Kidney (tissue), 14 donors: ENCODE data around the gene TIMP4. TPM values are rescaled to one million over a fixed set of nuclear protein-coding genes. Genes with fewer than 3 reads are reported as not detected.
A peak's percentile ranks its signal among the peaks of the same experiment; 100 is the strongest.

Experiments
- DNase-seq, 5 donors: peaks; one replicate each; pipeline ENCODE4 v3.0.0-alpha.2; 2013 to 2020
- FAIRE-seq: peaks from 2 replicates; lab custom pipeline; 2012; peaks lifted over from hg19 to GRCh38; lab: Jason Lieb, UNC
- H3K27ac ChIP-seq, 2 donors: one replicate each; pipeline ENCODE4 v1.7.0; 2013; ENCODE audit warnings: low read depth in 2 of 2, low read length in 2 of 2, inconsistent platforms in 1 of 2
- H3K27me3 ChIP-seq: one replicate; pipeline ENCODE4 v1.7.1; 2013; ENCODE audit warnings: low read length, inconsistent platforms; ENCODE audit not compliant: control insufficient read depth, insufficient read depth
- H3K36me3 ChIP-seq, 3 donors: one replicate each; pipeline versions ENCODE4 v1.7.0 to v1.7.1; 2013; ENCODE audit warnings: low read length in 3 of 3, control low read depth in 1 of 3, inconsistent platforms in 1 of 3; ENCODE audit not compliant: insufficient read depth in 3 of 3, control insufficient read depth in 2 of 3
- H3K4me1 ChIP-seq, 3 donors: one replicate each; pipeline versions ENCODE4 v1.7.0 to v1.7.1; 2013; ENCODE audit warnings: low read length in 3 of 3, inconsistent platforms in 1 of 3, low read depth in 1 of 3; ENCODE audit not compliant: control insufficient read depth in 2 of 3, insufficient read depth in 2 of 3
- H3K4me3 ChIP-seq, 3 donors: one replicate each; pipeline versions ENCODE4 v1.7.0 to v1.8.1; 2013; ENCODE audit warnings: low read length in 3 of 3, control low read depth in 1 of 3, inconsistent platforms in 1 of 3
- H3K9ac ChIP-seq, 3 donors: one replicate each; pipeline versions ENCODE4 v1.7.0 to v1.7.1; 2013; ENCODE audit warnings: low read length in 3 of 3, control low read depth in 1 of 3, inconsistent platforms in 1 of 3
- H3K9me3 ChIP-seq, 3 donors: one replicate each; pipeline versions ENCODE4 v1.7.0 to v1.7.1; 2013; ENCODE audit warnings: low read length in 3 of 3, control low read depth in 1 of 3, inconsistent platforms in 1 of 3; ENCODE audit not compliant: control insufficient read depth in 2 of 3, insufficient read depth in 1 of 3
- intact Hi-C: fragments of 100-400 bp; cut with DNase I; formaldehyde crosslinking; loops from one replicate; pipeline ENCODE4 v1.11.1; 2022
- polyA plus RNA-seq: library from polyadenylated mRNA; stranded (reverse); fragments of 350-450 nt; fragmentation: Illumina TruSeq; extraction: RNeasy Lipid Tissue Mini Kit (QIAGEN cat#74804); gene quantifications from one replicate; pipeline ENCODE4 v1.2.3, GENCODE V29; 2014; ENCODE audit warnings: low read depth, low replicate concordance; ENCODE audit not compliant: insufficient read depth
- total RNA-seq: library from RNA; stranded (reverse); fragmentation: NEBNext Ultra II Directional; extraction: Animal tissue kit (Norgen Biotek cat#: 25700); gene quantifications from one replicate; pipeline ENCODE4 v1.2.1, GENCODE V29; 2021
- TF ChIP-seq, protein P1 (sequence below): IDR thresholded peaks from 3 replicates; pipeline ENCODE4 v1.5.1; 2012; ENCODE audit warnings: mild to moderate bottlenecking, moderate library complexity, borderline replicate concordance; ENCODE audit not compliant: insufficient read depth; ENCODE audit errors: extremely low read depth
- donor health status: control.
- donor health status: control.
- donor health status: control.
- donor health status: control.
- donor health status: control.
- donor health status: DM: yes; HTN: yes; CAD: no.
- donor health status: Normal renal cell carcinoma (clear cell type).

TIMP4 gene
- total and polyA plus RNA-seq, 2 donors from 2014 or later: 2.4 to 7.6 TPM

DNA sequence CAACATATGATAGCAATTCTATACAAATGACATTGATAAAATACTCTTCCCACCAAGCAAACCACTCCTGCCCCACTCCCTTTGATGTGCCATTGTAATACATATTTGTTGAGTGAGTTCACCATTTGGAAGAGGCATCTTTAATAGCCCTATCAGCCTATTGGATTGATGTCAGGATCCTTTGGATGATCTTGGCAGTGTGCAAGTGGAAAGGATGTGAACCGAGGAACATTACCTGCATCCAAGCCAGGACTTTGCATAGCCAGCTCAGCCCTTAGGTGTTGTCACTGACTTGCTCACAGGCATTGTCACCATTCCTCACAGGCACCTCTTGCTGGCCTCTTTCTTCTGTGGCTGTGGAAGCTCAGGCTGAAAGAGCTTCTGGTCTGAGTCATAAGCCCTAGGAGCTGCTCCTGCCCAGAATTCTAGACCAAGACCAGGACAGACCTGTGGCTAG lies 16.5 kb upstream of the TIMP4 start:
- no peaks in the 10 kb centered on the region for H3K27me3 ChIP-seq
- no peak overlapping the region for H3K4me3 ChIP-seq
- DNase-seq (no peak), FAIRE-seq (no peak)
- no peak overlapping the region for H3K9ac ChIP-seq
- H3K36me3 ChIP-seq: no peaks in the 10 kb centered on the region
- intact Hi-C loops: no loop called here
- H3K4me1 ChIP-seq: peaks cover 0 to 6% (median 0%) of the 10 kb centered on the region in 3 donors
- TF ChIP-seq, protein P1, sequence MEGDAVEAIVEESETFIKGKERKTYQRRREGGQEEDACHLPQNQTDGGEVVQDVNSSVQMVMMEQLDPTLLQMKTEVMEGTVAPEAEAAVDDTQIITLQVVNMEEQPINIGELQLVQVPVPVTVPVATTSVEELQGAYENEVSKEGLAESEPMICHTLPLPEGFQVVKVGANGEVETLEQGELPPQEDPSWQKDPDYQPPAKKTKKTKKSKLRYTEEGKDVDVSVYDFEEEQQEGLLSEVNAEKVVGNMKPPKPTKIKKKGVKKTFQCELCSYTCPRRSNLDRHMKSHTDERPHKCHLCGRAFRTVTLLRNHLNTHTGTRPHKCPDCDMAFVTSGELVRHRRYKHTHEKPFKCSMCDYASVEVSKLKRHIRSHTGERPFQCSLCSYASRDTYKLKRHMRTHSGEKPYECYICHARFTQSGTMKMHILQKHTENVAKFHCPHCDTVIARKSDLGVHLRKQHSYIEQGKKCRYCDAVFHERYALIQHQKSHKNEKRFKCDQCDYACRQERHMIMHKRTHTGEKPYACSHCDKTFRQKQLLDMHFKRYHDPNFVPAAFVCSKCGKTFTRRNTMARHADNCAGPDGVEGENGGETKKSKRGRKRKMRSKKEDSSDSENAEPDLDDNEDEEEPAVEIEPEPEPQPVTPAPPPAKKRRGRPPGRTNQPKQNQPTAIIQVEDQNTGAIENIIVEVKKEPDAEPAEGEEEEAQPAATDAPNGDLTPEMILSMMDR: no peak
- peaks cover 0 to 7% (median 0%) of the 10 kb centered on the region in 3 donors for H3K9me3 ChIP-seq
- H3K27ac ChIP-seq: no peak overlapping the region

DNA sequence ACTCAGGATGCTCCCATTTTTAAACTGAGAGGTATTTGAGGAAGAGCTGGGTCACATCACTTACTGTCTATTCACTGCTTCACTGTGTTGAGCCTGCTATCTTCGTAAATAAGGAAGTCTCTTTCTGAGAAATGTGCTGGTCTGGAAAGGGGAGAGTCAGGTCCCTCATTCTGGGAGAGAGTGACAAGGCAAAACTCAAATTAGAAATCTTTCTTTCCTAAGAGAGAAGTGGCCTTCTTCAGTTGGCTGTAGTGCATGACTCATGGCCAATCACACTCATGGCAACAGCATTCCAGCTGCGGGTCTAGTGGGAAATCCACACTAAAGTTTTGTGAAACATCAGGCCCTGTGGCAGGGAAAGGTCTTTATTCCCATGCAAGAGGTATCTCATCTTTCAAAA lies 11.5 kb upstream of the TIMP4 start:
- no peak overlapping the region for H3K27ac ChIP-seq
- H3K36me3 ChIP-seq: no peaks in the 10 kb centered on the region
- TF ChIP-seq, protein P1: no peak
- intact Hi-C loops: no loop called here
- H3K4me1 ChIP-seq: no peaks in the 10 kb centered on the region
- H3K9ac ChIP-seq: no peak overlapping the region
- DNase-seq (no peak), FAIRE-seq (no peak)
- peaks cover 0 to 7% (median 0%) of the 10 kb centered on the region in 3 donors for H3K9me3 ChIP-seq
- H3K4me3 ChIP-seq: no peak overlapping the region
- H3K27me3 ChIP-seq: no peaks in the 10 kb centered on the region

DNA sequence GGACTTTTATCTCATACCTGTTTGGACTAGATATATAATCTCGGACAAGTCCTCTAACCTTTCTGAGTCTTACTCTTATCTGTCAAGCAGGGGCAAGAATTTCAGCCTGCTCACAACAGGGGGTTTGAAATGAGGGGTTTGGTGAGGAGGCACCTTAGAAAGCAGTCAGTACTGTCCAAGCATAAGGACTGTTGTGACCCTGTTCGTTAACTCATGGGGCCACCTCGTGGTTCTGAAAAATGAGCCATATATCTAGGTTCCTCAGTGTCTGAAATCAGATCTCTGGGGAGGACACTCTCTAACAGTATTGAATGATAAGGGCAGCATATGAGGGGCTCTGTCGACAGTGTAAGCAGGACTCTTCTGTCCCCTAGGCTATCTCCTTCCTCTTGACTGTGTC lies 7.2 kb upstream of the TIMP4 start:
- H3K4me3 ChIP-seq: no peak overlapping the region
- no peaks in the 10 kb centered on the region for H3K36me3 ChIP-seq
- no peak overlapping the region for H3K27ac ChIP-seq
- TF ChIP-seq, protein P1: no peak
- intact Hi-C loops: no loop called here
- H3K27me3 ChIP-seq: no peaks in the 10 kb centered on the region
- H3K9me3 ChIP-seq: no peaks in the 10 kb centered on the region
- H3K9ac ChIP-seq: no peak overlapping the region
- no peaks in the 10 kb centered on the region for H3K4me1 ChIP-seq
- DNase-seq: no peak
- FAIRE-seq: no peak

DNA sequence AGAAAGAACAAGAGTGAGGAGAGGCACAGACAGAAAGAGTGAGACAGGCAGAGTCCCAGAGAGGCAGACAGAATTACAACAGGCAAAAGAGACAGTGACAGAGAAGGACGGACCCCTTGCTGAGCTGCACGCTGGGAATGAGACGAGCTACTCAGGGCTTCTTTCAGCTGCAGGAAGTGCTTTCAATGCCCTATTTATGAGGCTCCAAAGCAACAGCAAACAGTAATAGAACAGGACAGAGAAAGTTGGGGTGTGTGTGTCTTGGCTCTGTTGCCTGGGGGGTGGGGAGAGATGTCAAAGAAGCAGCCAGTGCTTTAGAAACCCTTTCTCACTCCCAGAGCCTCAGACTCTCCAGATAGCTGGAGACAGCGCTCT lies 502 bp upstream of the TIMP4 start:
- Histone ChIP-seq H3K36me3 (no peaks in the 10 kb centered on the region), H3K4me3 (peak overlapping the region in 1 of 3 donors; percentile 44), H3K9ac (no peak overlapping the region), H3K9me3 (no peaks in the 10 kb centered on the region), H3K4me1 (peaks cover 0 to 4% (median 0%) of the 10 kb centered on the region in 3 donors), H3K27ac (no peak overlapping the region), H3K27me3 (no peaks in the 10 kb centered on the region)
- FAIRE-seq (no peak), DNase-seq (peak in 1 of 5 donors; percentile 24)
- intact Hi-C loops: no loop called here
- TF ChIP-seq, protein P1: no peak
